CD4-positive, alpha-beta T cell treated with Interleukin-2 at 100 ng/mL for 4 hours (primary cell): ENCODE results near the gene NADSYN1.

Source experiments
- DNase-seq: peaks from one replicate; pipeline ENCODE4 v3.0.0-alpha.2; 2020; ENCODE audit warnings: low spot score

Gene NADSYN1

GRCh38 chr11:71474141-71474770 lies 21.3 kb downstream of the NADSYN1 start:
- no peak for DNase-seq

DNA sequence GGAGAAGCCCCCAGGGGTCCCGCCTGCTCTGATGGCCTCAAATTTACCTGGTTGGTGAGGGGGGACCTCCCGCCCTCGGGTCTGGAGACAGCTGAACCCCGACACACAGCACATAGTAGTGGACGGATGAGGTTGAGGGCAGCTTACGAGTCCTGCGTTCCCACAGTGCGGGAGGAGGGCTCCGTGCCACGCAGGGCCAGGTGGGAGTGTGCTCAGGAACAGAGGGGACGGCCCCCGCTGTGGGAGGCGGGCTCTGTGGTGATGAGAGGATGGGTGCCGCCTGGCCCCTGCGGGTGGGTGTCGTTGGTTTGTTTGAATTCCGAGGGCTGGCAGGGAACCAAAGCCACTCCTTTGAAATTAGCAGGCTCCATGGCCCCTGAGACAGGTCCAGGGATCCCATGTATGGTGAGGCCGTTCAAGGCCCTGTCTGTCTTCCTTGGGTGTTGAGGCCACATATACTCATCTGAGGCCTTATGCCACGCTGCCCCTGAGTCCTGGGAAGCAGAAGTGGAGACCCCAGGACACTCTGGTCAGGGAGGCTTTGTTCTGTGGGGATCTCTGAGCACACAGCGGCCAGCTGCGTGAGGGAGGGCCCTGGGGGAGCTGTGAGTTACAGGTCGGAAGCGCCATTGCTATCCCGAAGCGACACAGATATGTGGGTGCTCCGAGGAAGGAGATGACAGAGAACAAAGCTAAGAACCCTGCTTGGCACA lies 21.9 kb downstream of the NADSYN1 start:
- DNase-seq = no peak

DNA sequence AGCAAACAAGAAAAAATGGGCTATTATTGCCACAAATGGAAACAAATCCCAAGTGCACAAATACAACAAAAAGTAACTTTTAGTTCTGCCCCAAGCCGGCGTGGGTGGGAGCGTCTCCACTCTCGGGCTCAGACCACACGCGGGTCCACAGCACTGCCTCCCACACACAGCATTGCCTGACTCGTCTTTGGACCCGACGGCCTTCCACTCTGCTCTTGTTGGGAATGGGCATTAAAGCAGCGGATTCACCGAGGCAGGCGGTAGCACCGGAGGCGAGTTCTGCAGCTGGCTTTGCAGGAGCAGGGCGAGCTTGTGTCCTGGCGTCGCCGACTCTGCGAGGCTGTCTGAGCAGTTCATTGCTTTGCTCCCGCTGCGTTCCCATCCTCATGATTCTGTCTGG lies 23.0 kb downstream of the NADSYN1 start:
- DNase-seq = no peak

- no peak for DNase-seq
Observed at GRCh38 chr11:71476926-71477640, 24.1 kb downstream of the NADSYN1 start.

DNA sequence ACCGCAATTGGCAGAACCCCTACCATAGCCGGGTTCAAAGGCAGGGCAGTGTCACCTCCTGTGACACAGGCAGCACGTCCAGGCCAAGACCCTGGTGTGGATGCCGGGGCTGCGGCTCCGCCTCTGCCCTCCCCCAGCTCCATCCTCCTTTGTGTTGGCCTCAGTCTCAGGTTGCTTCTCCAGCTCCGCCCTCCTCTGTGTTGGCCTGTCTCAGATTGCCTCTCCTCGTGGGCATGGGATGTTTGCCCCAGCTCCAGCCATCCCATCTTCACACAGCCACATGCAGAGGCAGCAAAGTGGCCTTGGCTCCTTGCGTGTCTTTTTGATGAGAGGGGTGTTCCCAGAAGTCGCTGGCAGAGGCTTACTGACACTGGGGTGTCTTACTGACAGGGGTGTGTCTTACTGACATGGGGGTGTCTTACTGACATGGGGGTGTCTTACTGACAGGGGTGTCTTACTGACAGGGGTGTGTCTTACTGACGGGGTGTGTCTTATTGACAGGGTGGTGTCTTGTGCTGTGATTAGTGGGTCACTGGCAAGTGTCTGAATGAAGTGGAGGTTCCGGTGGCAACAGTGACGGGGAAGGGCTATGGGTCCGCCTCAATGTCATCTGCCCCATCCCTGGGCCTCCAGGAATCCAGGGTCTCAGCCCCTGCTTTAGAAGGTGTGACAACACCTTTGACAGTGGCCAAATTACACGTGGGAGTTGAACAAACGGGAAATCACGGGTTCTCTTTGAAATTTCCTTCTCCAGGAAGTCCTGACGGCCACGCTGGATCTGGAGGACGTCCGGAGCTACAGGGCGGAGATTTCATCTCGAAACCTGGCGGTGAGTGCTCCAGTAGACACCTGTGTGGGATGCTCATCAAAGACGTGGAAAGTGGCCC lies 24.9 kb downstream of the NADSYN1 start:
- no peak for DNase-seq

- DNase-seq = no peak
Observed at GRCh38 chr11:71478528-71478840, 25.5 kb downstream of the NADSYN1 start.

GRCh38 chr11:71481101-71481960 lies 28.3 kb downstream of the NADSYN1 start:
- no peak for DNase-seq

- DNase-seq = no peak
Observed at GRCh38 chr11:71482216-71482615, 29.2 kb downstream of the NADSYN1 start.

GRCh38 chr11:71482746-71483364 lies 29.9 kb downstream of the NADSYN1 start:
- no peak for DNase-seq

DNA sequence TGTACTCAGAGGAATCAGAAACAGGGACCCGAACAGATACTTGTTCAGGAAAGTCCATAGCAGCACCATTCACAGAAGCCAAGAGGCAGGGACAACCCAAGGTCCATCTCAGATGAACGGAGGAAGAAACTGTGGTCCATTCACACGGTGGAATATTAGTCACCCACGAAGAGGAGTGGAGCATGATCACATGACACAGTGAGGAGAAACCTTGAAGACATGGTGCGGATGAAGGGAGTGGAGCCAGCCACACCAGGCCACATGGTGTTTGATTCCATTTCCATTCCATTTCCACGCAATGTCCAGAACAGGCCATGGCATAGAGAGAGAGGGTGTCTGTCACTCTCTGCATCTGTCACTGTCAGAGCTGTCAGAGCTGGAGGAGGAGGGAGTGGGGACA lies 30.7 kb downstream of the NADSYN1 start:
- no peak for DNase-seq

- no peak for DNase-seq
Observed at GRCh38 chr11:71484248-71485062, 31.5 kb downstream of the NADSYN1 start.

GRCh38 chr11:71485063-71485399 lies 32.0 kb downstream of the NADSYN1 start:
- DNase-seq = no peak

DNA sequence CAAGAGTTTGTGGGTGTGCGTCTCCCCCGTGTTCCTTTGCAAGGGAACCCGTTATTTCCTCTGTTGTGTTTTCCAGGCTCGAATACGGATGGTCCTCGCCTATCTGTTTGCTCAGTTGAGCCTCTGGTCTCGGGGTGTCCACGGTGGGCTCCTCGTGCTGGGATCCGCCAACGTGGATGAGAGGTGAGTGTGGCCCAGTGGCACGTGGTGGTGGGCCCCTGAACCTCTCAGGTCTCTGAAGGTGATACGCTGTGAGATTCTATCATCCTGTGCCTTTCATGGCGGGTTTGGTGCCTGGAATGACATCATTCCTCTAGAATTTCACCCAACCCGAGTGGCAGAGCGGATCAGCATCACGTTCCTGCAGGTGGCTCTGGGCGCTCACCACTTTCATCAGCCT lies 32.5 kb downstream of the NADSYN1 start:
- DNase-seq = no peak

DNA sequence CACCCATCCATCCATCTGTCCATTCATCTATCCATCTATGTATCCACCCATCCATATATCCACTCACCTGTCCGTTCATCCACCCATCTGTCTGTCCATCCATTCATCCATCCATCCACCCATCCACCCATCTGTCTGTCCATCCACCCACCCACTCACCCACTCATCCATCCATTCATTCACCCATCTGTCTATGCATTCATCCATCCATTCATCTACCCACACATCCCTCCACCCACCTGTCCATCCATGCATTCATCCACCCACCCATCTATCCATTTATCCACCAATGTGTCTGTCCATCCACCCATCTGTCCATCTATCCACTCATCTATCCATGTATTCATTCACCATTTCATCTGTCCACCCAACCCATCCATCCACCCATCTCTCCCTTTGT lies 33.3 kb downstream of the NADSYN1 start:
- DNase-seq = no peak

DNA sequence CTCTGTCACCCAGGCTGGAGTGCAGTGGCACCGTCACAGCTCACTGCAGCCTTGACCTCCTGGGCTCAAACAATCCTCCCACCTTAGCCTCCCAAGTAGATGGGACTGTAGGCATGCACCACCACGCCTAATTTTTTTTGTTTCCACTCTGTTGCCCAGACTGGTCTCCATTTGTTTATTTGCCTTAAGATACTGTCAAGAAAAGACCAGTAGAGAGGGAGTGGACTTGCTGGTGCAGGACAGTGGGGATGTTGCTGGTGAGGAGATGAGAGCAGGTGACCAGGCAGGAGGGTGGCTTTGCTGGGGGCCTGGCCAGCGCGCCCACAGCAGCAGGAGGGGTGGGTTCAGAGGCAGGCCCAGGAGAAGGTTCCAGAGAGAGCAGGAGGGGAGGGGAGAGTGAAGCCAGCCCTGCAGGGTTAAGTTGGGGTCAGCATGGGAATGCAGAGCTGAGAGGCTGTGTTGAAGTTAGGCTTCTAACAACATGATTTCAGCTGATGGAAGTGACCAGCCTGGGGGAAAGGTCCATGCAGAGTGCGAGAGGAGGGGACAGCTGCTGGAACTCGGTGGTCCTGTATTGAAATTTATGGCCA lies 35.8 kb downstream of the NADSYN1 start:
- no peak for DNase-seq

DNA sequence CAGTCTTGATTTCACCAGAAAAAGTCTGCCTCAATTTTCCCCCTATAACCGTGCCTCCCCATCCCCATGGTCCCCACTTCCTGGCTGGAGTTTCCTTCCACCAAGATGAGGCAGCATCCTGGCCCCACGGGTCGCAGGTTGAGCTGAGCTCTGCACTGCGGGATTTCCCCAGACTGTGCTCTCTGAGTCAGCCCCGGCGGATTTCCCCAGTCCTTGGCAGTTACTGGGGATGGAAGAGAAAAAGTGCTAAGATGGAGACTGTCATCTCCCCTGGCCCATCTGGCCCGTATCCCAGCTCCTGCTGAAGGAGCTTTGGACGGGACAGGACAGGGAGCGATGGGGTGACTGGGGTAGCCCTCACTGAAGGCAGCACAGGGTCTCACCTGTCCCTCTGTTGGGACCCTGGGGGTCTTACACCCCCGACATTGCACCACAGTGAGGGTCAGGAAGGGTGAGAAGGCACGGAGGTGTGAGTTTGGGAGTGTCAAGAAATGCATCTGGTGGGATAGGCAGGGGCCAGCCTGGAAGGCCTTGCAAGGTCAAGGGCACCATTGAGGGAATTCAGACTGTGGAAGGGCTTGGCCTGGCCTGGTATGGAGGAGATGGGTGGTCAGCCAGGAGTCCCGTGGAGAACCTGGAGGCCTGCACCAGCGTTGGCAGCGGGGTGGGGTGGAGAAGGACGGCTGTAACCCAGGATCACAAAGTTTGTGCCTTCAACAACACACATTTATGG lies 36.5 kb downstream of the NADSYN1 start:
- no peak for DNase-seq

DNA sequence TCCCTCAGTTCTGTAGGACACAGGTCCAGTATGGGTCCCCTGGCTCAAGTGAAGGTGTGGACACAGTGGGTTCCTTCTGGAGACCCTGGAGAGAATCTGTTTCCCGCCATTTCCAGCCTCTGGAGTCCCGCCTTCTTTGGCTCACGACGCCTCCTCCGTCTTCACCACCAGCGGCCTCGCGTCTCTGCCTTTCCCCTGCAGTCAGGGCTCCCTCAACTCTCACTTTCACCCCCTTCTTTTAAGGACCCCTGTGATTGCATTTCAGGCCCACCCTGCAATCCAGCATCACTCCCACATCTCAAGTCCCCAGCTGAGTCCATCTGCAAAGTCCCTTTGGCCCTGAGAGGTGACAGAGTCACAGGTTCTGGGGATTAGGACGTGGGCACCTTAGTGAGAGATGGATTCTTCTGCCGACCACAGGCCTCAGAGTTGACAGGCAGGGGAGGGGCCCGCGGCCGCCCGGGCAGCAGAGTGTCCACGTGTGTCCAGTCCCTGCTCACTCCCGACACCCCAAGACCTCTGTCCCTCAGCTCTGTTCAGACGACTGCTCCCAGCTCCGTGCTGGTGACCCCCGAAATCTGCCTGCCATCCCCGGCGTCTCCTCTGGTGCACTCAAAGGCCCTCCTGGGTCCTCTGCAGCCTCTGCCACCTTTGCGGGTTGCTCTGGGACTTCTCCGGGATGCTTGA lies 37.2 kb downstream of the NADSYN1 start:
- no peak for DNase-seq

DNA sequence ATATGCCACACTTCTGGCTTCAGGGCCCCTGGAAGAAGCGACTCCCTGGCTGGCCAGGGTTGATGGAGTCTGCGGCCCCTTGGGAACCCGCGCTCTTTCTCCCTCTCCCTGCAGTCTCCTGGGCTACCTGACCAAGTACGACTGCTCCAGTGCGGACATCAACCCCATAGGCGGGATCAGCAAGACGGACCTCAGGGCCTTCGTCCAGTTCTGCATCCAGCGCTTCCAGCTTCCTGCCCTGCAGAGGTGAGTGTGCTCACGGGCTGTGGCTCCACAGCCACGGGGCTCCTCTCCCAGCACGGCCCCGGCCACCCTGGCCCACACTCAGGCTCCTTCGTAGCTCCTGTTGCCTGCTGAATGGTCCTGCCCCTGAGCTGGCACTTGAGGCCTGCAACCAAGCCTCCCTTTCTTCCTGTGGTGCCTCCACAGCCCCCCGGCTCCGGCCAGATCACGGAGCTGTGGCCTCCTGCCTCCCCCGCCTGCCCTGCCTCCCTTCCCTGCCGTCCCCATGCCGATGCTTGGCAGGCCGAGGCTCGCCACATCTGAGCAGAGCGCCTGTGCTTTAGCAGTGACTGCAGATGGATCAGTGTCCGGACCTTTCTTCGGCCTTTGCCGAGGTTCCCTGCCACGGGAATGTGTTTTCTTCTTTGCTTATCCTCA lies 37.9 kb downstream of the NADSYN1 start:
- DNase-seq = no peak
